CD14-positive monocyte (primary cell): ENCODE measurements around the gene MBP. TPM values are rescaled to one million over a fixed set of nuclear protein-coding genes. Genes with fewer than 3 reads are reported as not detected.
A peak's percentile ranks its signal among the peaks of the same experiment; 100 is the strongest.

Experiments used
- DNase-seq, 3 donors: peaks; one replicate each; pipeline ENCODE4 v3.0.0-alpha.2; 2011 to 2022
- H2AFZ ChIP-seq: 2 replicates; pipeline ENCODE4 v1.6.0; 2012; ENCODE audit warnings: mild to moderate bottlenecking, low read depth, low read length, inconsistent platforms; ENCODE audit not compliant: insufficient read depth, poor library complexity, severe bottlenecking
- H3K27ac ChIP-seq, 2 donors: 1 replicate in 1 of 2; 2 replicates in 1 of 2; pipeline ENCODE4 v1.5.1; 2012 to 2013; ENCODE audit warnings: low read length in 2 of 2, control low read depth in 1 of 2, inconsistent platforms in 1 of 2, low read depth in 1 of 2, mild to moderate bottlenecking in 1 of 2
- H3K27me3 ChIP-seq, 2 donors: one replicate each; pipeline versions ENCODE4 v1.6.0 to v1.6.1; 2011 to 2013; ENCODE audit warnings: low read length in 2 of 2; ENCODE audit not compliant: control insufficient read depth in 2 of 2, insufficient read depth in 2 of 2
- H3K36me3 ChIP-seq, 2 donors: replicated peaks in 1 of 2; 1 replicate in 1 of 2; 2 replicates in 1 of 2; pipeline versions ENCODE4 v1.5.1 to v1.6.1; 2012 to 2013; ENCODE audit warnings: low read length in 2 of 2, control low read depth in 1 of 2, inconsistent platforms in 1 of 2, mild to moderate bottlenecking in 1 of 2; ENCODE audit not compliant: insufficient read depth in 2 of 2, control insufficient read depth in 1 of 2
- H3K4me1 ChIP-seq, 2 donors: 1 replicate in 1 of 2; 2 replicates in 1 of 2; pipeline versions ENCODE4 v1.5.1 to v1.6.1; 2012 to 2013; ENCODE audit warnings: low read length in 2 of 2, control low read depth in 1 of 2, inconsistent platforms in 1 of 2, mild to moderate bottlenecking in 1 of 2, moderate library complexity in 1 of 2; ENCODE audit not compliant: insufficient read depth in 2 of 2, control insufficient read depth in 1 of 2
- H3K4me2 ChIP-seq: replicated peaks from 2 replicates; pipeline ENCODE3; 2012; ENCODE audit warnings: low read length, moderate library complexity, mild to moderate bottlenecking; ENCODE audit not compliant: poor library complexity, severe bottlenecking; ENCODE audit errors: extremely low read depth
- H3K4me3 ChIP-seq, 3 experiments: fragments of 200-600 bp in 1 of 3; sonication (generic) in 1 of 3; replicated peaks in 1 of 3; 1 replicate in 2 of 3; 2 replicates in 1 of 3; pipeline ENCODE4 v1.5.1; 2011 to 2013; ENCODE audit warnings: low read length in 3 of 3, mild to moderate bottlenecking in 3 of 3, control low read depth in 2 of 3, low read depth in 2 of 3, inconsistent platforms in 1 of 3, moderate library complexity in 1 of 3
- H3K79me2 ChIP-seq: 2 replicates; pipeline ENCODE4 v1.6.0; 2012; ENCODE audit warnings: mild to moderate bottlenecking, control low read depth, inconsistent platforms, low read length, moderate library complexity; ENCODE audit not compliant: insufficient read depth
- H3K9ac ChIP-seq: 2 replicates; pipeline ENCODE4 v1.6.0; 2017; ENCODE audit warnings: low read length, mild to moderate bottlenecking; ENCODE audit not compliant: insufficient read depth, poor library complexity, severe bottlenecking
- H3K9me3 ChIP-seq, 2 donors: replicated peaks in 1 of 2; 1 replicate in 1 of 2; 2 replicates in 1 of 2; pipeline versions ENCODE4 v1.5.1 to v1.6.1; 2012 to 2013; ENCODE audit warnings: low read length in 2 of 2, control low read depth in 1 of 2; ENCODE audit not compliant: control insufficient read depth in 1 of 2, insufficient read depth in 1 of 2
- H4K20me1 ChIP-seq: 2 replicates; pipeline ENCODE4 v1.6.0; 2012; ENCODE audit warnings: mild to moderate bottlenecking, low read length, control low read depth, moderate library complexity; ENCODE audit not compliant: insufficient read depth
- H3K27ac Mint-ChIP-seq, 7 donors: one replicate each; pipeline ENCODE4 v1.8.0; 2020; ENCODE audit warnings: mild to moderate bottlenecking in 7 of 7, mixed read lengths in 7 of 7, moderate library complexity in 6 of 7, inconsistent platforms in 2 of 7
- H3K27me3 Mint-ChIP-seq, 3 donors: one replicate each; pipeline ENCODE4 v1.8.0; 2021 to 2022; ENCODE audit warnings: low read depth in 3 of 3, mild to moderate bottlenecking in 3 of 3, mixed read lengths in 3 of 3, moderate library complexity in 3 of 3, inconsistent platforms in 1 of 3
- H3K36me3 Mint-ChIP-seq, 2 donors: one replicate each; pipeline ENCODE4 v1.8.0; 2020; ENCODE audit warnings: mixed read lengths in 2 of 2, inconsistent platforms in 1 of 2, mild to moderate bottlenecking in 1 of 2
- H3K4me1 Mint-ChIP-seq: one replicate; pipeline ENCODE4 v1.8.0; 2020; ENCODE audit warnings: mild to moderate bottlenecking, mixed read lengths
- H3K4me3 Mint-ChIP-seq, 2 donors: one replicate each; pipeline ENCODE4 v1.8.0; 2020; ENCODE audit warnings: mild to moderate bottlenecking in 2 of 2, mixed read lengths in 2 of 2, moderate library complexity in 1 of 2
- H3K9me3 Mint-ChIP-seq, 7 donors: one replicate each; pipeline ENCODE4 v1.8.0; 2020 to 2022; ENCODE audit warnings: mixed read lengths in 7 of 7, mild to moderate bottlenecking in 6 of 7, moderate library complexity in 6 of 7, inconsistent platforms in 2 of 7
- WGBS: methylation state at CpG from one replicate; pipeline ENCODE4 v1.1.5; 2013; ENCODE audit warnings: missing lambda C conversion rate; ENCODE audit not compliant: insufficient coverage; 5-methylcytosine and 5-hydroxymethylcytosine counted together
- intact Hi-C, 2 donors: fragments of 100-400 bp; cut with micrococcal nuclease; formaldehyde crosslinking; loops; one replicate each; pipeline versions ENCODE4 v1.15.0 to v1.15.1; 2023
- polyA plus RNA-seq, 3 donors: library from polyadenylated mRNA; depleted of rRNA in 1 of 3; unstranded in 2 of 3; stranded (reverse) in 1 of 3; fragments of 300-500 nt in 2 of 3; fragments of >200 nt in 1 of 3; fragmentation: Illumina TruSeq in 2 of 3; gene quantifications; 1 replicate in 2 of 3; 2 replicates in 1 of 3; pipeline ENCODE4 v1.2.3, GENCODE V29; 2012 to 2021
- TF ChIP-seq, protein P1 (sequence below): fragments of 200-600 bp; IDR thresholded peaks from one replicate; pipeline ENCODE4 v1.8.0; 2022; ENCODE audit warnings: antibody characterized with exemption, mild to moderate bottlenecking

Gene MBP
- polyA plus RNA-seq, 3 donors = 47.7 to 81.0 (median 50.4) TPM

DNA sequence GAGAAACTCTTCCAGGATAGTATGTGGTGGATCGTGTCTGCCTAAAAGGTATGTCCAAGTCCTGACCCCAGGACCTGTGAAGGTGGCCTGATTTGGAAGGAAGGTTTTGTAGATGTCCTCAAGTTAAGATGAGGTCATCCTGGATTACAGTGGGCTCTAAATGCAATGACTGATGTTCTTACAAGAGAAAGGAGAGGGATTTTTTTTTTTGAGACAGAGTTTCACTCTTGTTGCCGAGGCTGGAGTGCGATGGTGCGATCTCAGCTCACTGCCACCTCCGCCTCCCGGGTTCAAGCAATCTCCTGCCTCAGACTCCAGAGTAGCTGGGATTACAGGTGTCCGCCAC is 19.9 kb downstream of the MBP start:
- WGBS = 83% methylated on average over 3 of the region's 7 CpGs
- peaks cover 88 to 93% of the 10 kb centered on the region in 2 donors for H3K4me1 ChIP-seq
- Mint-ChIP-seq H3K4me1 (peaks cover 91% of the 10 kb centered on the region), H3K9me3 (no peaks in the 10 kb centered on the region), H3K36me3 (peaks cover 50 to 55% of the 10 kb centered on the region in 2 donors), H3K27ac (peak overlapping the region; percentile 96 to 99 (median 98)), H3K27me3 (no peaks in the 10 kb centered on the region), H3K4me3 (peak overlapping the region; percentile 71 to 76)
- peak overlapping the region in 2 of 3 experiments; percentile 26 to 29 for H3K4me3 ChIP-seq
- H3K36me3 ChIP-seq = peaks cover 10 to 20% of the 10 kb centered on the region in 2 donors
- peak overlapping the region; percentile 65 for H3K4me2 ChIP-seq
- H2AFZ ChIP-seq = no peak overlapping the region
- no peaks in the 10 kb centered on the region for H4K20me1 ChIP-seq
- peak overlapping the region; percentile 51 for H3K9ac ChIP-seq
- peaks cover 83% of the 10 kb centered on the region for H3K79me2 ChIP-seq
- no peaks in the 10 kb centered on the region for H3K9me3 ChIP-seq
- intact Hi-C loops = loop anchor here (1.0 to 5.0 kb wide), 3 partner anchors 11 to 620 kb away; no protein-coding TSS in a partner anchor
- H3K27ac ChIP-seq = peak overlapping the region; percentile 95 to 99
- DNase-seq = peak in 1 of 3 donors; percentile 55
- TF ChIP-seq, protein P1, sequence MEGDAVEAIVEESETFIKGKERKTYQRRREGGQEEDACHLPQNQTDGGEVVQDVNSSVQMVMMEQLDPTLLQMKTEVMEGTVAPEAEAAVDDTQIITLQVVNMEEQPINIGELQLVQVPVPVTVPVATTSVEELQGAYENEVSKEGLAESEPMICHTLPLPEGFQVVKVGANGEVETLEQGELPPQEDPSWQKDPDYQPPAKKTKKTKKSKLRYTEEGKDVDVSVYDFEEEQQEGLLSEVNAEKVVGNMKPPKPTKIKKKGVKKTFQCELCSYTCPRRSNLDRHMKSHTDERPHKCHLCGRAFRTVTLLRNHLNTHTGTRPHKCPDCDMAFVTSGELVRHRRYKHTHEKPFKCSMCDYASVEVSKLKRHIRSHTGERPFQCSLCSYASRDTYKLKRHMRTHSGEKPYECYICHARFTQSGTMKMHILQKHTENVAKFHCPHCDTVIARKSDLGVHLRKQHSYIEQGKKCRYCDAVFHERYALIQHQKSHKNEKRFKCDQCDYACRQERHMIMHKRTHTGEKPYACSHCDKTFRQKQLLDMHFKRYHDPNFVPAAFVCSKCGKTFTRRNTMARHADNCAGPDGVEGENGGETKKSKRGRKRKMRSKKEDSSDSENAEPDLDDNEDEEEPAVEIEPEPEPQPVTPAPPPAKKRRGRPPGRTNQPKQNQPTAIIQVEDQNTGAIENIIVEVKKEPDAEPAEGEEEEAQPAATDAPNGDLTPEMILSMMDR = no peak
- H3K27me3 ChIP-seq = no peaks in the 10 kb centered on the region

DNA sequence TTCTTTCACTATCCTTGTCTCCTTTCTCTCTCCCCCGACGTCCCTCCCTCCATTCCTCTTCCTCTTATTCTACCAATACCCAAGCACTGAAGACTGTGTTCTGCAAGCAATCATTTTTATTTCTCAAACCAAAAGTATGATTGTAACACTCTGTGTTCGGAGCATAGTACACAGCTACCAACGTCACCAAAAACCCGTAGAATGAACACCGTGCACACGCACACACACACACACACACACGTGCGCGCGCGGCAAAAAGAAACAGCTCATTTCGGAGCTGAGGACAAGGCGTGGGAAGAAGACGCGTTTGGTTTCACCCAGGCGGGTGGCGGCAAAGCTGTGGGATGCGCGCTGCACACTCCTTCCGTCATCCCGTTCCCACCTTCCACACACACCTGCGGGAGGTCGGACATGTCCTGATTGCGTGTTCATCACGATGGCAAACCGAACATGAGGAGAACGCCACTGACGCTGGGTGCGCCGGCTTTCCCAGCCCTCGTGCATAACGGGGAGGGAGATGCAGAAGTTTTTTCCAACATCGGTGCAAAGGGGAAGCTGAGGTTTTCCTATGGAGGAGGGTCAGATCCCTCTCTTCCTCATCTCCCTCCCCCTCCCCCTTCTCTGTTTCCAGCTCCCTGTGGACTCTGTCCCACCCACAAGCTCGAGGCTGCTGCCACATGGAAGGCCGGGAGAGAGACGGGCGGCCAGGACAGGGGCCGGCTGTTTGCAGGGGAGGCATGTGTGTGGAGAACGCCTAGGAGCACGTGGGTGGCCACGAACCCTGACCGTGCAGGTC is 20.4 kb downstream of the MBP start:
- H2AFZ ChIP-seq = no peak overlapping the region
- peaks cover 49 to 51% of the 10 kb centered on the region in 2 donors for H3K36me3 Mint-ChIP-seq
- H3K27ac Mint-ChIP-seq = peak overlapping the region; percentile 96 to 99 (median 98)
- intact Hi-C loops = loop anchor here (1.0 to 5.0 kb wide), 3 partner anchors 11 to 620 kb away; no protein-coding TSS in a partner anchor
- H3K4me1 Mint-ChIP-seq = peaks cover 93% of the 10 kb centered on the region
- peak; percentile 64 to 77 (median 74) for DNase-seq
- H3K27me3 ChIP-seq = no peaks in the 10 kb centered on the region
- H3K4me2 ChIP-seq = peak overlapping the region; percentile 65
- no peaks in the 10 kb centered on the region for H3K9me3 ChIP-seq
- peak overlapping the region; percentile 71 to 76 for H3K4me3 Mint-ChIP-seq
- H3K79me2 ChIP-seq = peaks cover 84% of the 10 kb centered on the region
- H4K20me1 ChIP-seq = no peaks in the 10 kb centered on the region
- TF ChIP-seq, protein P1 = no peak
- H3K9ac ChIP-seq = peak overlapping the region; percentile 51
- H3K4me3 ChIP-seq = peak overlapping the region in 2 of 3 experiments; percentile 26 to 29
- peak overlapping the region; percentile 95 to 99 for H3K27ac ChIP-seq
- H3K9me3 Mint-ChIP-seq = no peaks in the 10 kb centered on the region
- 18% methylated on average over 14 of the region's 43 CpGs for WGBS
- H3K4me1 ChIP-seq = peaks cover 94 to 99% of the 10 kb centered on the region in 2 donors
- peaks cover 10 to 16% of the 10 kb centered on the region in 2 donors for H3K36me3 ChIP-seq
- peaks cover 0 to 5% (median 0%) of the 10 kb centered on the region in 3 donors for H3K27me3 Mint-ChIP-seq
